ENCODE data around the gene FCSK. TPM values are rescaled to one million over a fixed set of nuclear protein-coding genes. Genes with fewer than 3 reads are reported as not detected.

The FCSK gene
- total and polyA plus RNA-seq, 2 of the 13 experiments (the other 11 are each of a cell fraction or from before 2014, with no cell fraction given) = 9.1 to 19.2 TPM

DNA sequence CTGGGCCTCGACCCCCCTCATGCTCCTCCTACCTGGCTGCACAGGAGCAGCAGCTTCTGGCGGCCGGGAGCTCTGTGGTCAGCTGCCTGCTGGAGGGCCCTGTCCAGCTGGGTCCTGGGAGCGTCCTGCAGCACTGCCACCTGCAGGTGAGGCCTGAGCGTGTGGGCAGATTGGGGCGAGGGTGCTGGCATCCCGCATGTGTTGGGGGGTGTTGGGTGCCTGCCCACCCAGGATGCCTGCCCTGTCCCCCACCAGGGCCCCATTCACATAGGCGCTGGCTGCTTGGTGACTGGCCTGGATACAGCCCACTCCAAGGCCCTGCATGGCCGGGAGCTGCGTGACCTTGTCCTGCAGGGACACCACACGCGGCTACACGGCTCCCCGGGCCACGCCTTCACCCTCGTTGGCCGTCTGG is 16.5 kb downstream of the FCSK start (continued):
- TF ChIP-seq ZNF563 (CRISPR knock-in tag; IDR thresholded peaks at IDR 0.05) (no peak; the same call in 1 of the 2 replicates), SP2 (CRISPR knock-in tag; IDR thresholded peaks at IDR 0.05) (no peak), CHD2 (IDR thresholded peaks at IDR 0.05; ENCODE audit: low read depth, low read length) (no peak), ZNF775 (CRISPR knock-in tag; IDR thresholded peaks at IDR 0.05; ENCODE audit: borderline replicate concordance) (no peak), ZNF720 (CRISPR knock-in tag; IDR thresholded peaks at IDR 0.05) (no peak), ZNF557 (CRISPR knock-in tag; IDR thresholded peaks at IDR 0.05) (no peak), ATF7 (IDR thresholded peaks at IDR 0.05) (no peak), ATF7 (CRISPR knock-in tag; IDR thresholded peaks at IDR 0.05) (peak; percentile 22; the same call in 1 of the 2 replicates), RARG (CRISPR knock-in tag; IDR thresholded peaks at IDR 0.05; ENCODE audit: low read depth) (no peak), ZNF232 (CRISPR knock-in tag; IDR thresholded peaks at IDR 0.05; ENCODE audit: borderline replicate concordance) (0 out of 2 replicates have a peak, but pooled peaks have one; percentile 21), ATRX (CRISPR knock-in tag; IDR thresholded peaks at IDR 0.05; ENCODE audit: borderline replicate concordance) (no peak), FOSL1 (CRISPR knock-in tag; IDR thresholded peaks at IDR 0.05; ENCODE audit: borderline replicate concordance) (no peak), SP140L (CRISPR knock-in tag; IDR thresholded peaks at IDR 0.05; ENCODE audit: borderline replicate concordance) (no peak), CAMTA2 (CRISPR knock-in tag; IDR thresholded peaks at IDR 0.05; ENCODE audit: borderline replicate concordance) (no peak), ZFX (CRISPR knock-in tag; IDR thresholded peaks at IDR 0.05; ENCODE audit: low read depth) (peak; percentile 78), ZFP36 (IDR thresholded peaks at IDR 0.05; ENCODE audit: borderline replicate concordance, low read depth, low read length, partially characterized antibody) (peak; percentile 48), FOSL2 (CRISPR knock-in tag; IDR thresholded peaks at IDR 0.05) (no peak)
- TF ChIP-seq, protein P1, sequence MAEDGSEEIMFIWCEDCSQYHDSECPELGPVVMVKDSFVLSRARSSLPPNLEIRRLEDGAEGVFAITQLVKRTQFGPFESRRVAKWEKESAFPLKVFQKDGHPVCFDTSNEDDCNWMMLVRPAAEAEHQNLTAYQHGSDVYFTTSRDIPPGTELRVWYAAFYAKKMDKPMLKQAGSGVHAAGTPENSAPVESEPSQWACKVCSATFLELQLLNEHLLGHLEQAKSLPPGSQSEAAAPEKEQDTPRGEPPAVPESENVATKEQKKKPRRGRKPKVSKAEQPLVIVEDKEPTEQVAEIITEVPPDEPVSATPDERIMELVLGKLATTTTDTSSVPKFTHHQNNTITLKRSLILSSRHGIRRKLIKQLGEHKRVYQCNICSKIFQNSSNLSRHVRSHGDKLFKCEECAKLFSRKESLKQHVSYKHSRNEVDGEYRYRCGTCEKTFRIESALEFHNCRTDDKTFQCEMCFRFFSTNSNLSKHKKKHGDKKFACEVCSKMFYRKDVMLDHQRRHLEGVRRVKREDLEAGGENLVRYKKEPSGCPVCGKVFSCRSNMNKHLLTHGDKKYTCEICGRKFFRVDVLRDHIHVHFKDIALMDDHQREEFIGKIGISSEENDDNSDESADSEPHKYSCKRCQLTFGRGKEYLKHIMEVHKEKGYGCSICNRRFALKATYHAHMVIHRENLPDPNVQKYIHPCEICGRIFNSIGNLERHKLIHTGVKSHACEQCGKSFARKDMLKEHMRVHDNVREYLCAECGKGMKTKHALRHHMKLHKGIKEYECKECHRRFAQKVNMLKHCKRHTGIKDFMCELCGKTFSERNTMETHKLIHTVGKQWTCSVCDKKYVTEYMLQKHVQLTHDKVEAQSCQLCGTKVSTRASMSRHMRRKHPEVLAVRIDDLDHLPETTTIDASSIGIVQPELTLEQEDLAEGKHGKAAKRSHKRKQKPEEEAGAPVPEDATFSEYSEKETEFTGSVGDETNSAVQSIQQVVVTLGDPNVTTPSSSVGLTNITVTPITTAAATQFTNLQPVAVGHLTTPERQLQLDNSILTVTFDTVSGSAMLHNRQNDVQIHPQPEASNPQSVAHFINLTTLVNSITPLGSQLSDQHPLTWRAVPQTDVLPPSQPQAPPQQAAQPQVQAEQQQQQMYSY (CRISPR knock-in tag; IDR thresholded peaks at IDR 0.05) = no peak
- TF ChIP-seq, protein P2, sequence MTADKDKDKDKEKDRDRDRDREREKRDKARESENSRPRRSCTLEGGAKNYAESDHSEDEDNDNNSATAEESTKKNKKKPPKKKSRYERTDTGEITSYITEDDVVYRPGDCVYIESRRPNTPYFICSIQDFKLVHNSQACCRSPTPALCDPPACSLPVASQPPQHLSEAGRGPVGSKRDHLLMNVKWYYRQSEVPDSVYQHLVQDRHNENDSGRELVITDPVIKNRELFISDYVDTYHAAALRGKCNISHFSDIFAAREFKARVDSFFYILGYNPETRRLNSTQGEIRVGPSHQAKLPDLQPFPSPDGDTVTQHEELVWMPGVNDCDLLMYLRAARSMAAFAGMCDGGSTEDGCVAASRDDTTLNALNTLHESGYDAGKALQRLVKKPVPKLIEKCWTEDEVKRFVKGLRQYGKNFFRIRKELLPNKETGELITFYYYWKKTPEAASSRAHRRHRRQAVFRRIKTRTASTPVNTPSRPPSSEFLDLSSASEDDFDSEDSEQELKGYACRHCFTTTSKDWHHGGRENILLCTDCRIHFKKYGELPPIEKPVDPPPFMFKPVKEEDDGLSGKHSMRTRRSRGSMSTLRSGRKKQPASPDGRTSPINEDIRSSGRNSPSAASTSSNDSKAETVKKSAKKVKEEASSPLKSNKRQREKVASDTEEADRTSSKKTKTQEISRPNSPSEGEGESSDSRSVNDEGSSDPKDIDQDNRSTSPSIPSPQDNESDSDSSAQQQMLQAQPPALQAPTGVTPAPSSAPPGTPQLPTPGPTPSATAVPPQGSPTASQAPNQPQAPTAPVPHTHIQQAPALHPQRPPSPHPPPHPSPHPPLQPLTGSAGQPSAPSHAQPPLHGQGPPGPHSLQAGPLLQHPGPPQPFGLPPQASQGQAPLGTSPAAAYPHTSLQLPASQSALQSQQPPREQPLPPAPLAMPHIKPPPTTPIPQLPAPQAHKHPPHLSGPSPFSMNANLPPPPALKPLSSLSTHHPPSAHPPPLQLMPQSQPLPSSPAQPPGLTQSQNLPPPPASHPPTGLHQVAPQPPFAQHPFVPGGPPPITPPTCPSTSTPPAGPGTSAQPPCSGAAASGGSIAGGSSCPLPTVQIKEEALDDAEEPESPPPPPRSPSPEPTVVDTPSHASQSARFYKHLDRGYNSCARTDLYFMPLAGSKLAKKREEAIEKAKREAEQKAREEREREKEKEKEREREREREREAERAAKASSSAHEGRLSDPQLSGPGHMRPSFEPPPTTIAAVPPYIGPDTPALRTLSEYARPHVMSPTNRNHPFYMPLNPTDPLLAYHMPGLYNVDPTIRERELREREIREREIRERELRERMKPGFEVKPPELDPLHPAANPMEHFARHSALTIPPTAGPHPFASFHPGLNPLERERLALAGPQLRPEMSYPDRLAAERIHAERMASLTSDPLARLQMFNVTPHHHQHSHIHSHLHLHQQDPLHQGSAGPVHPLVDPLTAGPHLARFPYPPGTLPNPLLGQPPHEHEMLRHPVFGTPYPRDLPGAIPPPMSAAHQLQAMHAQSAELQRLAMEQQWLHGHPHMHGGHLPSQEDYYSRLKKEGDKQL (CRISPR knock-in tag; IDR thresholded peaks at IDR 0.05; ENCODE audit: low read depth) = no peak
- TF ChIP-seq, protein P3, sequence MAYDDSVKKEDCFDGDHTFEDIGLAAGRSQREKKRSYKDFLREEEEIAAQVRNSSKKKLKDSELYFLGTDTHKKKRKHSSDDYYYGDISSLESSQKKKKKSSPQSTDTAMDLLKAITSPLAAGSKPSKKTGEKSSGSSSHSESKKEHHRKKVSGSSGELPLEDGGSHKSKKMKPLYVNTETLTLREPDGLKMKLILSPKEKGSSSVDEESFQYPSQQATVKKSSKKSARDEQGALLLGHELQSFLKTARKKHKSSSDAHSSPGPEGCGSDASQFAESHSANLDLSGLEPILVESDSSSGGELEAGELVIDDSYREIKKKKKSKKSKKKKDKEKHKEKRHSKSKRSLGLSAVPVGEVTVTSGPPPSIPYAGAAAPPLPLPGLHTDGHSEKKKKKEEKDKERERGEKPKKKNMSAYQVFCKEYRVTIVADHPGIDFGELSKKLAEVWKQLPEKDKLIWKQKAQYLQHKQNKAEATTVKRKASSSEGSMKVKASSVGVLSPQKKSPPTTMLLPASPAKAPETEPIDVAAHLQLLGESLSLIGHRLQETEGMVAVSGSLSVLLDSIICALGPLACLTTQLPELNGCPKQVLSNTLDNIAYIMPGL (CRISPR knock-in tag; IDR thresholded peaks at IDR 0.05; ENCODE audit: borderline replicate concordance in 1 of 2, low read depth in 1 of 2) = peak; percentile 78 to 89

Measured in HepG2 (cell line).